Activated T-helper 9 cell treated with anti-CD3 and anti-CD28 coated beads, Interleukin-2, amount 50 U/mL, for 16 hours (primary cell): ENCODE measurements around the gene PDXP.
"Not testable (repeated sequence)": the region's sequence is repeated elsewhere in the genome, so short reads cannot be mapped to it uniquely, and the experiment has no call there.

Experiments used
- DNase-seq: peaks from one replicate; pipeline ENCODE4 v3.0.0-alpha.2; 2020; ENCODE audit warnings: low read depth

PDXP gene

DNA sequence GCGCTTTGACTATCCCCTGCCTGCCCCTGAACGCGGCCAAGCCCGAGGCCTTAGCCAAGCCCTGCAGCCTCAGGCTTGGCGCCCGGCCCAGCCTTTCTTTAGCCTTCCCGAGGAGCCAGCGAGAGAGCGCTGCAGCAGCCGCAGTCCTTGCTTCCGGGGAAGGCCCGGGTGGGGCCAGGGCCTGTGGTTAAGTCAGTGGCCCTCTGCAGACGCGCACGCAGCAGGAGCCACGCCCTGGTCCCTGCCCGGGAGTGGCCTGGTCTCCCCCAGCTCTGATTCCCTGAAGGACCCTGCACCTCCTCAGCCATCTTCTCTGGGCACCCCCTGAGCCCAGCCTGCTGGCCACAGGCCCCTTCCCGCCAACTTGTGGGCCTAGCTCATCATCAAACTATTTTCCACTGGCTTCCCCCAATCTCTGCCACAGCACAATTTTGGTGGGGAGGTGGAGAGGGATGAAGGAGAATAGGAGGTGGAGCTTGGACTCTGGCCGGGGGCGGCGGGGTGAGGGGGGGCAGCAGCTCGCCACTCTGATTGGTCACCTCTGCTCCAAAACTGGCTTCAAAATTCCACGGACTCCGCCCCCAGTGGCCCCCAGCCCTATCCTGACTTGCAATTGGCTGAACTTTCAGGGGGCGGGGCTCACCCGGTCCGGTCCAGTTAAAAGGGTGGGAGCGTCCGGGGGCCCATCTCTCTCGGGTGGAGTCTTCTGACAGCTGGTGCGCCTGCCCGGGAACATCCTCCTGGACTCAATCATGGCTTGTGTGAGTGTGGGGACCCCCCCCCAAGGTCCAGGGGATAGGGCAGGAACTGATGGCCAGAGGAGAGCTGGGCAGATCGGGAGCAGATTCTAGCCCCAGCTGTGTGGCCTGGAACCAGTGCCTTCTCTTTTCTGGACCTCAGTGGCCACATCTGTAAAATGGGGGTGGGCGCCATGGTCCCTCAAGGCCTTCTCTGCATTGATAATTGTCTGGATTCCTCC lies 16.7 kb downstream of the PDXP start, which contains the start of gene LGALS1:
Gene LGALS1, plus strand, starts transcription at position 686 of the 979 bp plus-strand sequence. Its CDS starts 67 bp downstream, at position 753.
- DNase-seq, result peak; percentile 45

DNA sequence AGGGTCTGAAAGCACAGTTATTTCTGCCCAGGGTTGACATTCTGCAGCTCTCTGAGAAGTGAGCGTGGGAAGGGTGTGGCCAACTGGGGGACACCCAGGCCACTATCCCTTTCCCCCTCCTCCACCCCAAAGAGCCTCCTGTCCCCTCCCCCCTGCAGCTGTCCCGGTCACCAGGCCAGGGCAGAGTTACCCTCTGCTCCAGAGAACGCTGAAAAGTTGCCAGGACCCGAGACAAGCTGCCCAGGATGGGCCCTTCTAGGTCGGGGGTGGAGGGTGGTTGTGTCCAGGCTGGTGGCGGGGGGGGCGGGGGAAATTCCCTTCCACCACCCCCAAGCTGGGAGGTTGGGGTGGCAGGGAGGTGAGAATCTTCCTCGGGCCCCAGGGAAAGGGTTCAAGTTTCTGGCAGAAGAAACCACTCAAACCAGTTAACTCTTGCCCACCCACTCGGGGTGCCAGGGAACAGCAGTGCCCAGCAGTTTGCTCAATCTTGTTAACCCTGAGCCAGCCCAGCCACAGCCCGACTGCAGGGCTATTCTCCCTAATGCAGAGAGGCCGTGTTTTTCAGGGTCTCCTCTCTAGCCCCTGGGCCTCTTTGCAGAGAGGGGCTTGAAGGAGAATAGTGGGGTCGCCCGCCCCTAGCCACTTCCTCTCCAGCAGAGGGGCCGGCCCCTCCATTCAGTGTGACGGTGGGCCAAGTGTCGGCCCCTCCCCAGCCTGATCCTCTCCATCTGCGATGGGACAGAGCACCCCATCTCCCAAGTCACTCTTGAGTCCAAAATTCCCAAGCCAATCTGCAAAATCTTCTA lies 17.6 kb downstream of the PDXP start:
- no peak for DNase-seq

DNA sequence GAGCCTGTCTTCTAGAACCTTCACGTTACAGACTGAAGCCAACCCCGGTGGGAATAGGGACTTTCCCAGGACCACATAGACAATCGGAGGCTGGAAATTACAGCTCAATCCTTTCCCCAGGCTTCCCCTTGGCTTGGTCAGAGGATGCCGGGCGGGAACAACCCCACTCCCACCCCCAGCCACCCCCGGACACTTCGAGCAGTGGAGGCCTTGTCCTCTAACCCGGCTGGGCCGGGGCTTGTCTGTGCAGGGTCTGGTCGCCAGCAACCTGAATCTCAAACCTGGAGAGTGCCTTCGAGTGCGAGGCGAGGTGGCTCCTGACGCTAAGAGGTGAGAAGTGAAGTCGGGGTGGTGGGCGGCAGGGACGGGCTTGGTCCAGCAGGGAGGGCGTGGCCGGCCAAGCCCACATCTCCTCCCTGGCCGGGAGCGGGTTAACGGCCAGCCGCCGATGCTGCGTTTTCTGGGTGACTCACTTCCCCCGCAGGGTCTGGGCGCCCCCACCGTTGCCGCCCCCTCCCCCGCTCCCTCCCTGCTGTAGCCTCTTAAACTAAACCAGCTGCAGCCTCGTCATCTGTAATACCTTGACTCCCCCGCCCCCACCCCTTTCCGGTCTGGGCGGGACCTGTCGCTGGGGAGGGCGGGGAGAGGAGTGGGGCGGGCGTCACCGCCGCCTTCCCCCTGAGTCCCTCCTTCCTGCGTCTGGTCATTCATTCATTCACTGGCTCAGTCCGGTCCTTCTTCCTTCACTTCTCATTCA lies 18.4 kb downstream of the PDXP start:
- peak; percentile 90 for DNase-seq

DNA sequence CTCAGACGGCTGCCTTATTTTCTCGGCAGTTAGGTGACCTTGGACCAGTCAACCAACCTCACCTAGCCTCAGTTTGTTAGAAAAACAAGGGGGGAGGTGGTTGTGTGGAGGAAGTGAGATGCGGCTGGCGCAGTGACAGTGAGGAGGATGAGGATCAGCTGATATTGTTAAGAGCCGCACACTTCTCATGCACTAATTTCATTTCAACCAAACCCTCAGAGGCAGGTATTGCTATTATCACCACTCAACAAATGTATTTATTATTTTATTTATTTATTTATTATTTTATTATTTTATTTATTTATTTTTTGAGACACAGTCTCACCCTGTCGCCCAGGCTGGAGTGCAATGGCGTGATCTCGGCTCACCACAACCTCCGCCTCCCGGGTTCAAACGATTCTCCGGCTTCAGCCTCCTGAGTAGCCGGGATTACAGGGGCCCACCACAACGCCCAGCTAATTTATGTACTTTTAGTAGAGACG lies 19.0 kb downstream of the PDXP start:
- DNase-seq, result no peak

DNA sequence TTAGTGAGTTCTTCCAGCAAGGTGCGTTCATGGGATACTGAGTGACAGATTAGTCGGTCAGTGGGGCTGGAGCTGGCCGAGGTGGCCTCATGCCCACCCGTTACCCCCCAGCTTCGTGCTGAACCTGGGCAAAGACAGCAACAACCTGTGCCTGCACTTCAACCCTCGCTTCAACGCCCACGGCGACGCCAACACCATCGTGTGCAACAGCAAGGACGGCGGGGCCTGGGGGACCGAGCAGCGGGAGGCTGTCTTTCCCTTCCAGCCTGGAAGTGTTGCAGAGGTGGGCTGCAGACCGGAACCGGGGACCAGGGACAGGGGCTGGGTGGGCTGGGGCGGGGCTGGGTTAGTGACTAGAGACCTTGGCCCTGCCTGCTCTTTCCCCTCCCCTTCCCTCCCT lies 19.8 kb downstream of the PDXP start:
- DNase-seq, result no peak

DNA sequence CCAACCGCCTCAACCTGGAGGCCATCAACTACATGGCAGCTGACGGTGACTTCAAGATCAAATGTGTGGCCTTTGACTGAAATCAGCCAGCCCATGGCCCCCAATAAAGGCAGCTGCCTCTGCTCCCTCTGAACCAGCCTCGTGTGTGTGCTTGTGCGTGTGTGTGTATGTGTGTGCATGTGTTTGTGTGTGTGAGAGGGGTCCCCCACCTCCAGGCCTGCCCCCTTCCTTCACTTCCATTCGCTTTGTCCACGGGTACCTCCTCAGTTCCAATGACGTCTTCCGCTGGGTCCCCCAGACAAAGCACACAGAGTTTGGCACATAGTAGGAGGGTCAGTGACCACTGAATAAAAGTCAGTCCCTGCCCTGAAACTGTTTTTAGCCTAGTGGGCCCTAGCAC lies 21.1 kb downstream of the PDXP start:
- no peak for DNase-seq

DNA sequence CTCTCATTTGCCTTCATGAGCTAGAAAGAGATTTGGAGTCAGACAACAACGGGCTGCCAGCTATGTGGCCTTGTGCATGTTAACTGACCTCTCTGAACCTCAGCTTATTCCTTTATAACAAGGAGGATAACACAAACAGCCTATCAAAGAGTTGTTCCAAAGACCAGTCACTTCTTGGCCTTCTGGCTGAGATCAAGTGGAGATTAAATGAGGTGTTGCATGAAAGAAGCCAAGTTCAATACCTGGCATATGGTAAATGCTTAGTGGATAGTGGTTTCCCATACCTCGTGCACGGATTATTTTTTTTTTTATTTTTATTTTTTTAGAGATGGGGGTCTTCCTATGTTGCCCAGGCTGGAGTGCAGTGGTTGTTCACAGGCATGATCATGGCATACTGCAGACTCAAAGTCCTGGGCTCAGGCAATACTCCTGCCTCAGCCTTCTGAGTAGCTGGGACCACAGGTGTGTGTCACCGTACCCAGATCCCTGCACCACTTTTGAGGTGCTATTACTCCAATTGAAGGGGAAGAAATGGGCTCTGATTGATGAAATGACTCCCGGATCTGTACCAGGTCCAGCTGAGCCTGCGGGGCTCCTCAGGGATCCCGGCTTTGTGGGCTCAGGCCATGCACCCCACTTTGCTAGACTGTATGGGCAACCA lies 21.8 kb downstream of the PDXP start:
- no peak for DNase-seq

DNA sequence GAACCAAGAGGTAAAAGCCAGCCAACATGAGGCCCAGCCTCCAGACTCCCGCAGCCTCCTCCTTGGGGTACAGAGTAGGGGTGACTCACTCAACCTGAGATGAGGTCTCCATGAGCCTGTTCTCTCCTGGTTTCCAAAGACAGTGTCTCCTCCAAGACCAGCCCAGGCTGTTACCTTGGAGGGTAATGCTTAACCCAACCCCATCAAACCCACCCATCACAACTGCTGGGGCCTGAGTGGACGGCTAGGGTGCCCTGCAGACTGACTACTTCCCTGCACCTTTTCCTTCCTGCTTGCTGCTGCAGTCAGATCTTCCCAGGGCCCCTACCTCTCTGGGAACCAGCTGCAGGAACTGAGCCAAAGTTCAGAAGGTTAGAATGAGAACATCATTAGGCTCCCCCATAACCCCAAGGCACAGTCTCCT lies 22.5 kb downstream of the PDXP start:
- DNase-seq, result no peak

DNA sequence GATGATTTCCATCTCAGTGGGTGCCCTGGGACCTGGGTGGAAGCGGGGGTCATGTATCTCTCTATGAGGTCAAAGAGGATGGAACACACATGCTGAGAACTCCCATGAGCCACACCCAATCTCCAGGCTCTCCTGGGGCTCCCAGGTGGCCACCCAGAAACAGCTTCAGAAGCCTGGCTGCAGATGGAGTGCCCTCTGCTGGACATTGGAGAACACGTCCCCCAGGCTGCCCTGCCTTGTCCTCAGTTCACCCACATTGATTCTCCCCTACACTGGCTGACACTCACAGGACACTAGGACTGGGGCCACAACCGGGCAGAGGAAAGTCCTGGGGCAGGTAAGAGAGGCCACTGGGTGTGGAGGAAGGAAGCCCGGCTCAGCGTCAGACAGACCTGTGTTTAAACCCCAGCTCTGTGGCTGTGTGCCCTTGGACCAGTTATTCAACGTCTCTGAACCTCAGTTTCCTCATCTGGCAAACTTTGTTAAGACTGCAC lies 23.1 kb downstream of the PDXP start:
- DNase-seq, result peak; percentile 64

DNA sequence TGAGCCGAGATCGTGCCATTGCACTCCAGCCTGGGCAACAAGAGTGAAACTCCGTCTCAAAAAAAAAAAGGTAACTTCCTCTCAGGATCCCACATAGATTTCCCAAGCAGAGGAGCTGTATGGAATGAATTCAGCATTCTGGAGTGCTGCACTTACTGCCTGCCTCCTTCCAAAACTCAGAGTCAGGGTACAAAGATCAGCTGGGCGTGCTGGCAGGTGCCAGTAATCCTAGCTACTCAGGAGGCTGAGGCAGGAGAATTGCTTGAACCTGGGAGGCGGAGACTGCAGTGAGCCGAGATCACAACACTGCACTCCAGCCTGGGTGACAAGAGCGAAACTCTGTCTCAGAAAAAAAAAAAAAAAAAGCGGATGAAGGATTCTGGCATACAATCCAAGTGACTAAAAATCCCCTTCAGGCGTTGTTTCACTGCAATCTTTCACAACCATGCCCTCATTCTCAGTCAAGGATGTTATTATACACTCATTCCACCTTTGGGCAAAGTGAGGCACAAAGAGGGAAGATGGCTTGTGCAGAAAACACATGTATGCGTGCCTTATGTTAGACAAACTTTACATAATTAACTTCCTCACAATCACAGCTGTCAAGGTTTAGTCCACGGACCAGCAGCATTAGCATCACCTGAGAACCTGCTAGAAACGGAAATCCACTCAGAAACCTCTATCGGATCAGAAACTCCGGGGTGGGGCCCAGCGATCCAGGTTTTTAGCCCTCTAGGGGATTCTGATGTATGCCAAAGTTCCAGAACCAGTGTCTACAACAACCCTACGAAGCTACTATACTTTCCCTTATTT lies 26.5 kb downstream of the PDXP start:
- no peak for DNase-seq

DNA sequence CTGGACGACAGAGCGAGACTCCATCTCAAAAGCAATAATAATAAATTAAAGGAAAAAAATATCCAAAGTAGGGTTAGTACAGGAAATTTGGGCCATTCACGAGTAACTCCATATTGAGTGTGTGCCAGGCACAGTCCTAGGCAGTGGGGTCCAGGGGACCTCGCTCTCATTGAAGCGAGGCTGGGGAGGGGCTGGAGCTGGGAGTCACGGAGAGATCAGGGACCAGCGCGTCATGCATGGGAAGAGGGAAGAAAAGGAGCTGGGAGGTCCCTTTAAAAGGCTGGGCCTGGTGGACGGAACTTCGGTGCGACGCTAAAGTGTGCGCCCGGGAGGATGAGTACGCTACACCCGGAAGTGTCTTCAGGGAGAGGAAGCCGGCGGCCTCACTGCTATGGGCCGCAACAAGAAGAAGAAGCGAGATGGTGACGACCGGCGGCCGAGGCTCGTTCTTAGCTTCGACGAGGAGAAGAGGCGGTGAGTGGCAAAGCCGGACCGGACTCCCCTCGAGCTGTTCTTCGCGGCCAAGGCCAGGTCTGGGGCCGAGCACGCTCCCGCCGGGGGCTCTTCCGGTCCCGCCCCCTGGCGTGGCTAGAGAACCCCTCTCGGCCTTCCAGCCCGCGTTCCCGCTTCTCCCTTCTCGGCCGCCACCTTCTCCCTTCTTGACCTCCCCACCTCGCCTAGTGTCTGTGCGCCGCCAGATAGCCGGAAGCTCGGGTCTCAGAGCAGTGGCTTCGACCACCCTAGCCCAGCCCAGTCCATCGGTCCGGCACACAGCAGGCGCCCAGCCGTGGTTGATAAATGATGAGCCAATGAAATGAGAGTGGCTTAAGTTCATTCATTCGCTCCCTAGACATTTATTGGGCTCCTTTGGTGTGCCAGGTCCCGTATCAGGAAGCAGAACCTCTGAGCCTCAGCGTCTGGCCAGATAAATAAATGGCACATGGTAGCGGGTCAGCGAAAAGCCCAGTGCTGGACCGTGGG lies 27.8 kb downstream of the PDXP start, which contains the start of gene NOL12:
Gene NOL12, plus strand, starts transcription at position 342 of the 981 bp plus-strand sequence. Its CDS starts 50 bp downstream, at position 392.
- peak; percentile 63 for DNase-seq

DNA sequence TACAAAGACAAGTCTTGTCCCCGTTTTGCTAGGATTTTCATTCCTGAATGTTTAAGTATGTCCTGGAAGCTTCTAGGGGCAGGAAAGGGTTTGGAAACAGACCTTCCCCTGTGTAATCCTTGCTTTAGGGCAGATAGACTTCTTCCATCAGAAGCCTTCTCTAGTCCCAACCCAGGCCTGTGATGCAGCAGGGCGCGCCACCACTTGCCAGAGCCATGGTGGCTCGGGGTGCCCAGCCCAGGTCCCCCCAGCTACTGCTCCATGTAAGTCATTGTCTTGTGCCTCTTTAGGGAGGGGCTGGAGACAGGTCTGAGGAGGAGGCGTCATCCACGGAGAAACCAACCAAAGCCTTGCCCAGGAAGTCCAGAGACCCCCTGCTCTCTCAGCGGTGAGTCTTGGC lies 31.9 kb downstream of the PDXP start:
- no peak for DNase-seq

DNA sequence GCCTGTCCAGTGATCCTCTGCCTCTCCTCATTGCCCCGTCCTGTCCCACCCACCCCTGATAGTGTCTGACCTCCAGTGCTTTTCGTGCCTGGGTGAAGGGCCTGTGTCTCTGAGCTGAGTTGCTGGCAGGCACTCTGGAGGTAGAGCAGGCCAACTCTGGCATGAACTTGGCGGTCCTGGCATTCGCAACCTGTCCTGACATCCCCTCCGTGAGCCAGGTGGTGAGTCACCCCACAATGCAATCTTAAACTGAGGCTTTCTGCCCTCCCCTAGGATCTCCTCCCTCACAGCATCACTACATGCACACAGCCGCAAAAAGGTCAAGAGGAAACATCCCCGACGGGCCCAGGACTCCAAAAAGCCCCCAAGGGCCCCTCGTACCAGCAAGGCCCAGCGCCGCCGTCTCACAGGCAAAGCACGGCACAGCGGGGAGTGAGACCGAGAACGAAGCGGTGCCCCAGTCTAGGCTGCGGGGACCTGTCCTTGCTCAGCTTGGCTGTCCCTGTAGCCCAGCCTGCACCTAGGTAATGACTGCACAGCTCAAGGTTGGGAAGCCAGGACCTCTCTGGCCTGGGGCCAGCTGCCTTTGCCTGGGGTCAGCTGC lies 32.5 kb downstream of the PDXP start:
- no peak for DNase-seq

DNA sequence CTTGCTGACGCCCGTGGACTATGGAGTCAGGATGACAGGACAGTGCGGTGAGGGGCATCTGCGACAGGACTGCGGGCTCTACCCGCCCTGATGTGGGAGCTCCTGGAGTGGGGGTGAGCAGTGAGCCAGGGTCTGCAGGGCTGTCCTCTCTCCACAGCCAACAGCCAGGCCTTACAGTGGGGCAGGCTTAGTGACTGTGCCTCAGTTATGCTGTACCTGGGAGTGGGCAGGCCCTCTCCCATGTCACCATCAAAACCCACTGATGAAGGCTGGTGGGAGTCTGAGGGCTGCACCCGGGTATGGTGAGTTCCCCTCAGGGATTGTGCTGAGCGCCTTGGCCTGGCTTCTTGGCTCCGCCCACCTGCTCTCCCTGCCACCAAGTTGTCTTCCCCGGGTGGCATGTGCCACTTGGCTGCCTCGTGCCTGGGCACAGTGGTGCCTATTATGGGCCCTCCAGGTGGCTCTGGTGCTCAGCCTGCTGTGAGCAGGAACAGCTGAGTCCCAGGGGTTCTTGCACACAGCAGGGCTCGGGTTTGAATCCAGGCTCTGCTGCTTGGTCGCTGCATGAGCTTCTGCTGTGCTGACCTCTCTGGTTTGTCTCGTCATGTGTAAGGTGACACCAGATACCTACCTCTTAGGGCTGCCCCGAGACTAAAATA lies 34.2 kb downstream of the PDXP start:
- no peak for DNase-seq

DNA sequence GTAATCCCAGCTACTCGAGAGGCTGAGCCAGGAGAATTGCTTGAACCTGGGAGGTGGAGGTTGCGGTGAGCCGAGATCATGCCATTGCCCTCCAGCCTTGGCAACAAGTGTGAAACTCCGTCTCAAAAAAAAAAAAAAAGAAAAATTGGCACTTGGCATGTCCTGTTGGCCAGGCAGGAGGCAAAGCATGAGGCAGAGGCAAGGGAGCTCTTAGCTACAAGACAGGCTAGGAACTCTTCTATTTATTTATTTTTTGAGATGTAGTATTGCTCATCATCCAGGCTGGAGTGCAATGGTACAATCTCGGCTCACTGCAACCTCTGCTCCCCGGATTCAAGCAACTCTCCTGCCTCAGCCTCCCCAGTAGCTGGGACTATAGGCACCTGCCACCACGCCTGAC lies 35.6 kb downstream of the PDXP start:
- DNase-seq, result not testable (repeated sequence)

DNA sequence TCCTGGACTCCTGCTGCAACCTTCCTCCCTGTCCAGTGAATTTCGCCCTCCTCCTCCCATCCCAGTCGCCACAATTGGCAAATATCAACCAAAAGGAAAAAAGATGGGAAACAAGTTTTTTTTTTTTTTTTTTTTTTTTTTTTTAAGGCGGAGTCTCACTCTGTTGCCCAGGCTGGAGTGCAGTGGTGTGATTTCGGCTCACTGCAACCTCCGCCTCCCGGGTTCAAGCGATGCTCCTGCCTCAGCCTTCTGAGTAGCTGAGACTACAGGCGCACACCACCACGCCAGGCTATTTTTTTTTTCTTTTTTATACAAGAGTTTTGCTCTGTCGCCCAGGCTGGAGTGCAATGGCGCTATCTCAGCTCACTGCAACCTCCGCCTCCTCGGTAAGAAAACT lies 37.7 kb downstream of the PDXP start:
- not testable (repeated sequence) for DNase-seq

DNA sequence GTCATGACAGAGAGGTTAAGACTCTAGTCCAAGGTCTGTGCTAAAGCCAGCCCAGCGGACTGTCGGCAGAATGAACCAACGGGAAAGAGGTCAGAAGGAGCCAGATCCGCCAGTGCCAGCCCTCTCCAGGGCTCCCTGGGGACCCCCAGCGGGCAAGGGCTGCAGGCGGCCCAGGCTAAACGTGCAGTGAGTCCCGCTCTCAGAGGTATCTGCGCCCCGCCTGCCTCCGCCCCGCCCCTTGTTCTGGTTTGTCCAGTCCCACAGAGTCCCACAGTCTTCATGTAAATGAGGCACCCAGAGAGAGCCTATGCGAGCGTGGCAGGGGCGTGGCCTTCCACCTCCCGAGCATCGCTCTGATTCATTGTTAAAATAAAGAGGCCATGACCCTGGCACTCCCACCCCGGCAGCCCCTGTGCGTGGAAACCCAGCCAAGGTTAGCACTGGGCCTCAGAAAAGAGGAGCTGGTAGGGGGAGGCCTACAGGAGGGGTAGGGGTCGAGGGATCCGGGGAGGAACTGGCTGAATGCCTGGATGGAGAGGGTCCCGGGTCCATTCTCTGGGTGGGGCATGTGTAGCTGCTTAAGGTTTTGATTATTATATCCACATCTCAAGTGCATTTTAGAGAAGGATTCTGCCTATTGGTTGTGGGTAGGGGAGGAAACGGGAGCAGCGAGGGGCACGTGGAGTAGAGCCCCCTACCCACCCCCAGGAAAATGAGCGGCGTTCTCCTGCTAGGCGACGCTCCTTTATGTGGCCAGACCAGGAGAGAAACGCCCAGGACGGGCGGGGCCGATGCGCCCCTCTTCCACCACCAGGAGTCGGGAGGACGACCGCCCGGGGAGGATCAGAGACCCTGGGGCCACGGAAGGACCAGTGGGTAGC lies 38.4 kb downstream of the PDXP start, which contains the start of gene TRIOBP:
Gene TRIOBP, plus strand, starts transcription at position 392 of the 881 bp plus-strand sequence. CDS start 4,318 bp downstream, outside the sequence.
- DNase-seq, result peak; percentile 69
